Right lobe of liver (tissue), 4 donors: ENCODE data around the gene NANS.

Source experiments
- CTCF ChIP-seq, 4 donors: fragments of 200-600 bp in 3 of 4; fragments of 450-650 bp in 1 of 4; IDR thresholded peaks; one replicate each; pipeline versions ENCODE4 v1.5.1 to v1.8.0; 2016 to 2022; ENCODE audit warnings: antibody characterized with exemption in 4 of 4, mild to moderate bottlenecking in 2 of 4
- POLR2A ChIP-seq: fragments of 450-650 bp; IDR thresholded peaks from one replicate; pipeline ENCODE4 v1.6.1; 2017; ENCODE audit warnings: antibody characterized with exemption, mild to moderate bottlenecking
- donor health status: DM: no; HTN: no; CAD: no.
- donor health status: DM: no; HTN: no; CAD: no.
- donor health status: DM: no; HTN: yes; CAD: no.

- TF ChIP-seq CTCF (IDR thresholded peaks at IDR 0.05) (no peak), POLR2A (no peak)
These were observed 10.4 kb upstream of the NANS start for GRCh38 chr9:98046180-98046543.
